K562 (cell line): ENCODE measurements around the gene KLHDC10. TPM values are rescaled to one million over a fixed set of nuclear protein-coding genes. Genes with fewer than 3 reads are reported as not detected.

Source experiments
- ARID1B ChIP-seq: fragments of 450-650 bp; IDR thresholded peaks from 2 replicates; pipeline ENCODE4 v1.6.1; 2016; ENCODE audit warnings: antibody characterized with exemption, mild to moderate bottlenecking, inconsistent platforms
- ARID4B ChIP-seq: sonication (generic); formaldehyde crosslinking; IDR thresholded peaks from 2 replicates; pipeline ENCODE4 v1.8.0; 2022; ENCODE audit warnings: mild to moderate bottlenecking, missing genetic modification reagents
- ASH1L ChIP-seq: fragments of 450-650 bp; IDR thresholded peaks from 2 replicates; pipeline ENCODE4 v1.6.1; 2018; ENCODE audit warnings: borderline replicate concordance, mild to moderate bottlenecking, low read depth; ENCODE audit not compliant: partially characterized antibody
- ATF2 ChIP-seq: sonication (generic); formaldehyde crosslinking; IDR thresholded peaks from 2 replicates; pipeline ENCODE4 v1.8.1; 2022; ENCODE audit warnings: missing genetic modification reagents
- ATF4 ChIP-seq: fragments of 450-650 bp; formaldehyde crosslinking; IDR thresholded peaks from 2 replicates; pipeline ENCODE4 v1.4.0; 2022; ENCODE audit warnings: mild to moderate bottlenecking, moderate library complexity
- CREB5 ChIP-seq: fragments of 250-450 bp; sonication (Bioruptor Pico); IDR thresholded peaks from 2 replicates; pipeline ENCODE4 v1.5.0; 2020; ENCODE audit warnings: mild to moderate bottlenecking
- CTCF ChIP-seq, 3 experiments: IDR thresholded peaks in 2 of 3; conservative IDR thresholded peaks in 1 of 3; 2 replicates each; pipeline ENCODE4 v1.5.1; 2011 to 2012; ENCODE audit warnings: low read length in 3 of 3, mild to moderate bottlenecking in 3 of 3, control low read depth in 2 of 3, improper control_type of control experiment in 1 of 3, inconsistent platforms in 1 of 3, low read depth in 1 of 3, mixed read lengths in 1 of 3, moderate library complexity in 1 of 3; ENCODE audit not compliant: insufficient read depth in 2 of 3
- HDAC6 ChIP-seq: IDR thresholded peaks from 2 replicates; pipeline ENCODE4 v1.6.1; 2012; ENCODE audit warnings: low read depth, mild to moderate bottlenecking, control low read depth, inconsistent platforms, low read length, moderate library complexity
- HDGF ChIP-seq: fragments of 450-650 bp; IDR thresholded peaks from 2 replicates; pipeline ENCODE4 v1.6.1; 2016
- IRF9 ChIP-seq: fragments of 450-650 bp; IDR thresholded peaks from 2 replicates; pipeline ENCODE4 v1.6.1; 2016; ENCODE audit warnings: missing biosample characterization, missing genetic modification characterization
- MEIS2 ChIP-seq: fragments of 450-650 bp; IDR thresholded peaks from 2 replicates; pipeline ENCODE4 v1.6.1; 2014; ENCODE audit warnings: mild to moderate bottlenecking; ENCODE audit not compliant: partially characterized antibody
- RAD21 ChIP-seq, 2 experiments: fragments of 250-450 bp in 1 of 2; fragments of 450-650 bp in 1 of 2; sonication (Bioruptor Pico) in 1 of 2; formaldehyde crosslinking in 1 of 2; IDR thresholded peaks in 1 of 2; conservative IDR thresholded peaks in 1 of 2; 2 replicates each; pipeline versions ENCODE4 v1.4.0 to v1.8.0; 2020 to 2022; ENCODE audit warnings: mild to moderate bottlenecking in 2 of 2, moderate library complexity in 1 of 2
- TARDBP ChIP-seq: fragments of 450-650 bp; IDR thresholded peaks from 2 replicates; pipeline ENCODE4 v1.6.1; 2016
- polyA plus RNA-seq, 8 experiments: library from polyadenylated mRNA; depleted of rRNA in 4 of 8; stranded (reverse) in 5 of 8; unstranded in 3 of 8; fragments of >200 nt; fragmentation: Nextera tagmentation in 2 of 8; fragmentation: Illumina TruSeq in 1 of 8; extraction: Ambion mirVana in 2 of 8; extraction: Trizol in 1 of 8; gene quantifications; 2 replicates each; pipeline versions ENCODE4 v1.2.1 to v1.2.3, GENCODE V29; 2011 to 2014; ENCODE audit warnings: inconsistent platforms in 1 of 8, missing spikeins in 1 of 8
- total RNA-seq, 7 experiments: library from RNA; depleted of rRNA in 6 of 7; stranded (reverse); fragments of >200 nt in 6 of 7; fragmentation: Illumina TruSeq in 2 of 7; extraction: Trizol in 2 of 7; gene quantifications; 2 replicates each; pipeline versions ENCODE4 v1.2.1 to v1.2.3, GENCODE V29; 2011 to 2021; ENCODE audit warnings: low replicate concordance in 1 of 7

KLHDC10 gene
- total and polyA plus RNA-seq, 9 of the 15 experiments (the other 6 are each of a cell fraction or from before 2014, with no cell fraction given) = 9.8 to 80.5 (median 31.4) TPM

- TF ChIP-seq ARID4B (CRISPR knock-in tag) (no peak; the same call in 1 of the 2 replicates), ATF4 (peak; percentile 28; the same call in 1 of the 2 replicates), ASH1L (no peak), ATF2 (CRISPR knock-in tag) (no peak), TARDBP (no peak), IRF9 (no peak), CREB5 (CRISPR knock-in tag) (no peak), HDGF (no peak), RAD21 (CRISPR knock-in tag; conservative IDR thresholded peaks at IDR 0.05 in 1 of 2, IDR thresholded peaks at IDR 0.05 in 1 of 2) (peak in 1 of 2 experiments; percentile 34; a peak in 2 of 4 replicates), HDAC6 (no peak), ARID1B (peak; percentile 94), MEIS2 (peak; percentile 19), CTCF (IDR thresholded peaks at IDR 0.05 in 2 of 3, conservative IDR thresholded peaks at IDR 0.05 in 1 of 3; ENCODE audit: insufficient read depth in 2 of 3, low read depth in 1 of 3, low read length in 3 of 3) (peak in 1 of 3 experiments; percentile 3; a peak in 1 of 6 replicates)
These were observed 61.9 kb downstream of the KLHDC10 start (continued) for GRCh38 chr7:130131964-130132875.
